Right forelimb (tissue), 1 donor: Measurements from ENCODE around the gene MED17.
"Not testable (repeated sequence)": the region's sequence is repeated elsewhere in the genome, so short reads cannot be mapped to it uniquely, and the experiment has no call there.

Source experiments
- DNase-seq: peaks from one replicate; pipeline ENCODE4 v3.0.0-alpha.2; 2018

The MED17 gene

DNA sequence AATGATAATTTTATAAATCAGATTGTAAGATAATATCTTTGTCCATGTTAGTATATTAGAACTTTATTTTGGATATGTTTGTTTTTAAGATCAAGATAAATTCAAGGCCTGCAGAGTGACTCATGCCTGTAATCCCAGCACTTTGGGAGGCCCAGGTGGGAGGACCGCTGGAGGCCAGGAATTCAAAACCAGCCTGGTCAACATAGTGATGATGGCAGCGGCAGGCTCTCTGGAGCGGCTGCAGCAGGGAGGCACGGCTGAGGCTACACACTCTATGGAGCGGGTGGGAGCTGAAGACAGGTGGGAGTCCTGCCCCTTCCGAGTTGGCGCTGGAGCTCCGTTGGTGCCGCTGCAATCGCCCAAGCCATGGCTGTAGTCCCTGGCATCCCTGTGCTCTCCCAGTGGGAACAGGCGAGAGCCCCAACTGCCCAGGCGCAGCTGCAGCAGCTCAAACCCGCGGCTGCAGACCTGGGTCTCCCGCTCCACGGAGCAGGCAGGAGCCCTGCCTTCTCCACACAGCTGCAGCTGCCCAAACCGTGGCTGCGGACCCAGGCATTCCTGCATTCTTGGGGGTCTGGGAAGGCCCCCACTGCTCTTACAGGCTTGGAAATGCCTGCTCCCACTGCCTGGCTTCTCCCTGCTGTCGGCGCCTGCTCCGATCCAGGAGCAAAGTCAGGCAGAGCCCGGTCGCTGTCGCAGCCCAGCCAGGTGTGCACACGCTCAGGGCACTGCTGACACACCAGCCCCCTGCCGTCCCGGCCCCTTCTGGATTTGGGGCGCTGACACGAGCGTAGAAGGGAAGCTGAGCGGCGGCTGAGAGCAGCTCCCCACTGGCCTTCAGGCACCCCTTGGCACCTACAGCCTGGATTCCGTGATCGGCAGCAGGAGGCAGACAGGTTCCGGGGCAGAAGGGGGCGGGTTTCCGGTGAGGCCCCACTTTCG lies 25.9 kb upstream of the MED17 start:
- DNase-seq, result no peak

DNA sequence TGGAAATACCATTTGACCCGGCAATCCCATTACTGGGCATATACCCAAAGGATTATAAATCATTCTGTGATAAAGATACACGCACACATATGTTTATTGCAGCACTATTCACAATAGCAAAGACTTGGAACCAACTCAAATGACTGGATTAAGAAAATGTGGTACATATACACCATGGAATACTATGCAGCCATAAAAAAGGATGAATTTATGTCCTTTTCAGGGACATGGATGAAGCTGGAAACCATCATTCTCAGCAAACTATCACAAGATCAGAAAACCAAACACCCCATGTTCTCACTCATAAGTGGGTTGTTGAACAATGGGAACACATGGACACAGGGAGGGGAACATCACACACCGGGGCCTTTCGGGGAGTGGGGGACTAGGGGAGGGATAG lies 25.0 kb upstream of the MED17 start:
- DNase-seq, result not testable (repeated sequence)

DNA sequence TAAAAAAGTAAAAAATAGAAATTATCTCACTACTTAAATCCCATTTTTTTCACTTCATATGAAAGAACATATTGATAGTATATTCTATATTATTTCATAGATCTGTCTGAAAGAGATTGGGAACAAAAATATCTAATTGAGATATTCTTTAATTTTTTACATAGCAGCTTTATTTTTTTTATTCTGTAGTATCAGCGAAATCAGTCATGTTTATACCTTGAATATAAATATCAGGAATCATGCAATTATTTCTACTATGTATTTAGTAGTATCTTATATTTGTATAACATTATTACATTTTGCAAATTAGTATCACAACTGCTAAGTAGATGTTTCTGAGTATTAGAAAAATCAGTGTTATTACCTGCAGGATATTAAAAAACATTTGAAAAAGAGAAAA lies 22.2 kb upstream of the MED17 start:
- no peak for DNase-seq

DNA sequence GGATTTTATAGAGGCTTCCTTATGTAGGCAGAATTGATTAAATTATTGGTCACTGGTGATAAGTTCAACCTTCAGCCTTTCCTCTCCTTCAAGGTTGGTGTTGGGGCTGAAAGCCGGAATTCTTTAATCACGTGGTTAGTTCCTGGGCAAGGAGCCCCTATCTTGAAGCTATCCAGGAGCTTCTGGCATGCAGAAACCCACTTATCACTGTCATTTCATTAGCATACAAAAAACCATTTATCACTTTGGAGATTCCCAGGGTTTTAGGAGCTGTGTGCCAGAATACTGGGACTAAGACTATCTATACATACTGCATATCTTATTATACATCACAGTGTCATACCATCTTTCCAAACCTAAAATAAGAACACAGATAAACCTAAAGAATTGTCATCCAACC lies 18.5 kb upstream of the MED17 start:
- DNase-seq, result no peak

DNA sequence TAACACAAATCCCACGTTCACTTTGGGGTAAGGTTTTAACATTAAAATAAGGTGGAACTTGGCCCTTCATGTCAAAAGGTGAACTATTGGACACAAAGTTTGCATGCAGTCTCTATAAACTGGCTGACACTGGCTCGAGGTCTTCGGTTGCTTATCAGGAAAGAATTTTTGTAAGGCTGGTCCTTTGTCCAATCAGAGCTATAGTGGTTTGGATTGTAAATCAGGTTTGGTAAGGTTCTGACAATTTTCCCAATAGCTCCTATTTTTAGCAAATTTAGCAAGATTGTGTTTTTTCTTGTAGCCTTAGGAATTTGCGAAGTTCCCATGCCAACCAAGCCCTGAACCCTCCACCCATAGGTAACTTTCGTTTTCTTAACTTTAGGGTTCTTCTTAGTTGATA lies 17.6 kb upstream of the MED17 start:
- no peak for DNase-seq

DNA sequence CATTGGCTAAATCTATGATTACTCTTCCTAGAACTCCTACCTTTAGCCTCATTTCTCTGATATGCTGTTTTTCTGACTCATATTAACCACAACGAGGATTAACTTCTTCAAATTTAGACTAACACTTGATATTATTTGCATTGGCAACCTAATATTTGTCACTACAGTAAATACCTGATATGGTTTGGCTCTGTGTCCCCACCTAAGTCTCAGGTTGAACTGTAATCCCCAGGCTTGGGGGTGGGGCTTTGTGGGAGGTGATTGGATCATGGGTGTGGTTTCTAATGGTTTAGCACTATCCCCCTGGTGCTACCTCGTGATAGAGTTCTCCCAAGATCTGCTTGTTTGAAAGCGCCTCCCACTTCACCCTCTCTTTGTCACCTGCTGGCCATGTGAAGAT lies 17.1 kb upstream of the MED17 start:
- no peak for DNase-seq

DNA sequence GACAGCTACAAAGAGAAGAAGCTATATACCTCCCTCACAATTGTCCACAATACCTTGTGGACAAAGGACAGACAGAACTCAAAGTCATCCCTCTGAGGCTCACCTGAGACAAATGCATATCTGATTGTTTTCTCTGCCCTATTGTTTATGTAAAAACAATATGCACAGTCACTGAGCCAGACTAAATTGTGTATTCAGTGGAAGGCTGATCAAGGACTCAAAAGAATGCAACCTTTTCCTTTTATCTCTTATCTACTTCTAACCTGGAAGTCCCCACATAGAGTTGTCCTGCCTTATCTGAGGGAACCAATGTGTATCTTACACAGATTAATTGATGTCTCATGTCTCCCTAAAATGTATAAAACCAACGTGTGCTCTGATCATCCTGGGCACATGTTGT lies 13.9 kb upstream of the MED17 start:
- no peak for DNase-seq

DNA sequence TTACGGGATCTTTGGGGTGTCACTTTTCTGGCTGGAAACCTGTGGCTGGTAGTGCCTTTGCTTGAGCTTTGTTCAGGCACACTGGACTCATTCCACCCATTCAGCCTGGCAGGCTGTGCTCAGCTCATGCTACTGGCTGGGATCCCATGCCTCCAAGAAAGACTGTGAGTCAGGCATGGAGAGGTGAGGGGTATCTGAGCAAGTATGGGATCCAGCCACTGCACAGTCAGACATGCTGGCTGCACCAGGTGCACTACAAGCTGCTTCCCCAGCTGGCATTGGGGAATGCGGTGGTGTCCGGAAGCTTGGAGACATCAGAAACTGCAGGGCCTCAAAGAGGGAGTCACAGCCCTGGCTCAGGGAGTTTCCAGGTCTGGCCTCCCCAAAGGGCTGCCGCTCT lies 12.0 kb upstream of the MED17 start:
- DNase-seq, result no peak

DNA sequence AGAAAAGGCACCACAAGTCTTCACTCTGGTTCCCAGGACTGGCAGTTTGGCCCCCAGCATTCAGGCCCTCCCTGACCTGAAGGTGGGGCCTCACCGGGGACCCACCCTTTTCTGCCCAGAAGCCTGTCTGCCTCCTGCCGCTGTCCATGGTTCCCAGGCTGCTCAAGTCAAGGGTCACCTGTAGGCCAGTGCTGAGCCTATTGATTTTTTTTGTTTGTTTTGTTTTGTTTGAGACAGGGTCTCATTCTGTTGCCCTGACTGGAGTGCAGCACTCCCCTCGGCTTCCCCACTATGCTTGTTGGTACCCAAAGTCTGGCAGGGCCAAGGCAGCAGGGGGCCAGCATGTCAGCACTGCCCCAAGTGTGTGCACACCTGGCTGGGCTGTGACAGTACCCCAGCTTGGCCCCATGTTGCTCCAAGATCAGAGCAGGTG lies 11.0 kb upstream of the MED17 start:
- DNase-seq, result no peak

DNA sequence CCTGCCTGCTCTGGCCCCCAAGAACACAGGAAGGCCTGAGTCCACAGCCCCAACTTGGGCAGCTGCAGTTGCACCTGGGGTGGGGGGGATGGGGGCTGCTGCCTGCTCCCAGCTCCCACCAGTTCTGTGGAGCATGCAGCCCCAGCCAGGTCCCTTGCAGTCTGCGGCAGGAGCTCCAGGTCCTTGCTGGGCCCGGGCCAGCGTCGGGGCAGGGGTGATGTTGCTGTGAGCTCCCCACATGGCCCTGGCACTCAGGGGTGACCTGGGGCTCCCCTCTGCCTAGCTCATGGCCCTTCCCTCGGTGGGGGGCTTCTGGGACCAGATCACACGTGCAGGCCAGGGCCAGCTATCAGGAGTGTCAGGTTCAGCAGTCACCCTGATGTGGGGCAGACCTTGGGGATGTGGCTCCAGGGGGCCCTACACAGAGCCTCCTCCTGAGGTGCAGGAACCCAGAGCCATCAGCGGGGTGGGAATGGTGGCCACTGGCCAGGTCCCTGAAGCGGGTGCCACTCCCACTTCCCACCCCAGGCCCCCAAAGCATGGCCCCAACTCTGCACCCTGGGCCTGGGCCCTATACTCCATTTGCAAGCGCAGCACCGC lies 10.4 kb upstream of the MED17 start:
- DNase-seq, result no peak

DNA sequence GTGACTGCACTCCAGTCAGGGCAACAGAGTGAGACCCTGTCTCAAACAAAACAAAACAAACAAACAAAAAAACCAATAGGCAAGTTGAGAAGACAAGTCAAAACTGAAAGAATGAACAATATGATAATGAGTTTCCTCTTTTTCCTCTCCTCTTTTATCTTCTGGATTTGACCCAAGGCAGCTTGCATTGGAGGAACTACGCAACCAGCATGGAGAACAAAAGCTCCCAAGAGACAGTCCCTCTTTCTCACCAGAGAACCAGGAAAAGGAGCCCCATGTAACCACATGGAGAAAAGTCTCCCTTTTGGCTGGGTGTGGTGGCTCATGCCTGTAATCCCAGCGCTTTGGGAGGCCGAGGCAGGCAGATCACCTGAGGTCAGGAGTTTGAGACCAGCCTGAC lies 9.5 kb upstream of the MED17 start:
- DNase-seq, result not testable (repeated sequence)

DNA sequence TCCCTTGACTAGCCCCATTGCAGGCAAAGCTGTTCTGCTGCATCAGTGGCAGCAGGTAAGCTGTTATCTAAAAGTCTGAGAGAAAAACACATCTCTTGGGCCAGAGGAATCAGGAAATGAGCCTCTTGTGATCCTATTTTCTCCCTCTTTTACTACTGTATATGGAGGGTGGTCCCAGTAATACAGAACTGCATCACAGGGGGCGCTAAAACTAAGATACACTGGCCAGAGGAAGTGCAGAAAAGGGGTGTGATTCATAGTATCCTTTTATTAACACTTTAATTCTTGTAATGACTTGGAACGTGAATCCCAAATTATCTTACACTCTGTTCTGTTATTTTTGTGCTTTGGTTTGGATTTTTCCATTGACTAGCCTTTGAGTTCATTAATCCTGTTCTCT lies 8.8 kb upstream of the MED17 start:
- no peak for DNase-seq

DNA sequence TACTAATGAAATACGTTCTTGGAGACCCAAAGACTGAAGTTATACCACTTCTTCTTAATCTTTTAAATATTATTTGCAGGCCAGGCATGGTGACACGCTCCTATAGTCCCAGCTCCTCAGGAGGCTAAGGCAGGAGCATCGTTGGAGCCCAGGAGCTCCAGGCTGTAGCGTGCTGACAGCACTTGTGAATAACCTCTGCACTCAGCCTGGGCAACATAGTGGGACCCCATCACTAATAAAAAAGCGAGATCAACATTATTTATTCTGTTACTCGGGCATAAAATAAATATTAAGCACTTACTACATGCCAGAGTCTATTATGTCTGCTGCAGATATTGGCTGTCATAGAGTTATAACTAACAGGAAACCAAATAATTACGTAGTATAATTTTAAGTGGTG lies 720 bp upstream of the MED17 start:
- DNase-seq, result no peak

DNA sequence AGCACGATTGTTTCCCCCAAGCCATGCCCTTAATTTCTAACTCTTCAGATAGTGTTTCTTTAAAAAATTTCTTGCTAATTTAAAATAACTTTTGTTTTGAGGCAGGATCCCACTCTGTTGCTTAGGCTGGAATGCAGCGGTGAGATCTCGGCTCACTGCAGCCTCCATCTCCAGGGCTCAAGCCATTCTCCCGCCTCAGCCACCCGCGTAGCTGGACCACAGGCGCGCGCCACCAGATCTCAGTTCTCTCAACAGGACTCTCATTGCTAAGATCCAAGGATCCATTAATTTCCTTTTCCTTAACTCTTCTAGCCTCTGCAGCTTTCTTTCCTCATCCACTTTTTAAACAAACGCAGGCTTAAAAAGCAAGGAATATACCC lies 327 bp upstream of the MED17 start:
- DNase-seq, result no peak

DNA sequence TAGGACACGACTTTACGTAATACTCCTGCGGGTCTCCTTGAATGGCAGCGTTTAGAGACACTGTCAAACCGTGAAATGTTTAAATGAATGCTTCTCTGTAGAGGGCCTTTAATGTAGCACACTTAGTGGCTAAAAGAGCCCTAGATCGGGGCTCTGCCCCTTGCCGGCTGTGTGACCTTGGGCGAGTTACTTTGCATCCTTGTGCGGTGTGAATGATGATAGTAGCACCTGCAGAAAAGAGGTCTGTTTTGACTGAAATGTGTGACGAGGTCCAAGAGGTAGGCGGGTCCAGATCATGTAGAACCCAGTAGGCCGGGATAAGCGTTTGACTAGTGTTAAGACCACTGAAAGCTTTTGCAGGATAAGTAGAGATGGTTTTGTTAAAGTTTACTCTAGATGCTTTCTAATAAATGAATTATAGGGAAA lies 866 bp downstream of the MED17 start:
- no peak for DNase-seq

DNA sequence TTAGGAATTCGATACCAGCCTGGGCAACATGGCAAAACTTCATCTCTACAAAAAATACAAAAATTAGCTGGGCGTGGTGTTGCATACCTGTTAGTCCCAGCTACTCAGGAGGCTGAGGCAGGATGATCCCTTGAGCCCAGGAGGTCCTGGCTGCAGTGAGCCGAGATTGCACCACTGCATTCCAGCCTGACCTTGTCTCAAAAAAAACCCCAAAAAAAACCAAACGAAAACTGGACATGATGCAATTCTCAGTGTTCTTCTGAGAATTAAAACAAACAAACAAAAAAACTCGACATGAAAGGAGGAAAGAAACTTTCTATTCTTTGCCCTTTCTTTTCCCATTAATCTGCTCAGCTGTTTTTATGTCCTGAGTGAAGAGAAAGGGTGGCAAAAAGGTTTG lies 7.4 kb downstream of the MED17 start:
- no peak for DNase-seq

DNA sequence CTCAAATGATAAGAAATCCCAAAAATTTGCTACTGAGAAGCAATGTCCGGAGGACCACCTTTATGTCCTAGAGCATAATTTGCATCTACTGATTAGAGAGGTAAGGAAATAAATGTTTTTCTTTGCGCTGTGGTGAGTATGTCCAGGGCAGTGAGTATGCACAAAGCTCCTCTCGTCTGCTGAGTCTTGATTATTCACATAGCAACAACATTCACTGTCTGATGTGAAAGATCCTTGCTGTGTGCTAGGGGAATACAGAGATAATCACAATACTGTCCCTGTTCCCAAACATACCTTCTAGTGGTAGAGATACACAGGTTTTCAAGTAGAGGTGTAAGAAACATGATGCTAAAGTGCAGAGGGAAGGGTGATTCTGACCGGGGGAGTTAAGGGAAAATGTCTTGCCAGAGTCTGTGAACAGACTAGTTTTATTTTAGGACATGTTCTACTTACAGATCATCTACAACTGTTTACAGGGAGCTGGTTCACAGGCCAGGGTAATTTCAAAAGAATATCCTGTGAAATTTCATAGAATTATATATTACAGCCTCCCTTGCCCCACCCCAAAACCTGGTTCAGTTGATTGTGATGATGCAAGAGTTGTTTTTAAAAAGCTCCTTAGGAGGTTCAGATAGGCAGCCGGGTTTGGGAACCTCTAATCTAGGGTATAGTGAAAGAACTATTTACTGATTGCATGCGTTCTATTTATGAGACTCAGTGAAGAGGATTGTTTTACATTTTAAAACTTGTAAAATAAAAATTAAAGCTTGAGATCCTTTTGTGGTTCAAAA lies 12.6 kb downstream of the MED17 start:
- no peak for DNase-seq

DNA sequence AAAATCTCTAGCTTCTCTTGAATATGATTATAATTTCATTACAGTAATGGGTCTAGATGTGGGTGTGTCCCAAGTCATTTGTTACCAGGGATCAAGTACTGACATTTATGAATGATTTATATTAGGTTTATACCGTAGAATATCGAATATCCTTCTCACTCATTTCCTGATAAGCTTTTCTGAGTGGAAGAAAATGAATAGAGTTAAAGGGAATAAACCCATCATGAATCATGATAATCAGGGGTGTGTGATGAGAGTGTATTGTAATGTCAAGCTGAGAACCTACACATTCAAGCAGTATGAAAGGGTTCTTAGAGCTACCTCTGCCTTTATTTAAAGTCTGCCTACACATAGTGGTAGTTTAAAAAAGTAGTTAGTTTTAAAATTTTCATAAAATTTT lies 17.3 kb downstream of the MED17 start:
- DNase-seq, result no peak

DNA sequence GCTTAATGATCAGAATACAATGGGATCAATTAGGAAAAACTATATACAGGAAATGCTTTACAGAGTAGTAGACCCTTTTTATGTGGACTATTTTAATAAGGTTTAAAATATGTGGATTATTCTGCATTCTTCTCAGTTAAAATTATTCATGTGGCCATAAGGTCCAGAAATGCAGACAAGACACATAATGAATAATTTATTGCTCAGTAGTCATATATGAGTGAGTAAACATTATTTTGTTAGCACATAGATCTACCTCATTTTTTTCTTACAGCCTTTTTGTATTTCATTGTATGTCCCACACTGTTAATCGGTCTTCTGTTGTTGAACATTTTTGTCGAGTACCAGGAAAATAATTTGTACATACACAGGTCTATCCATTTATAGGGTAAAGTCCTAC lies 20.8 kb downstream of the MED17 start:
- DNase-seq, result no peak

DNA sequence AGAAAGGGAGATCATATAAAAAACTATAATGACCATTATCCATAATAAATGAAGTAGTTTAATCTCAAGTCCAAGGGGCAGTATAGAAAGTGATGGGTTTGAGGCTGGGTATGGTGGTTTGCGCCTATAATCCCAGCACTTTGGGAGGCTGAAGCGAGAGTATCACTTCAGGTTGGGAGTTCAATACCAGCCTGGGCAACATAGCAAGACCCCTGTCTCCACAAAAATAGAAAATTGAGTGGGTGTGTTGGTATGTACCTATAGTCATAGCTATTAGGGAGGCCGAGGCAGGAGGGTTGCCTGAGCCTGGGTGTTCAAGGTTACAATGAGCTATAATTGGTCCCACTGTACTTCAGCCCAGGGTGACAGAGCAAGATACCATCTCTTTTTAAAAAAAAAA lies 23.9 kb downstream of the MED17 start:
- DNase-seq, result no peak

DNA sequence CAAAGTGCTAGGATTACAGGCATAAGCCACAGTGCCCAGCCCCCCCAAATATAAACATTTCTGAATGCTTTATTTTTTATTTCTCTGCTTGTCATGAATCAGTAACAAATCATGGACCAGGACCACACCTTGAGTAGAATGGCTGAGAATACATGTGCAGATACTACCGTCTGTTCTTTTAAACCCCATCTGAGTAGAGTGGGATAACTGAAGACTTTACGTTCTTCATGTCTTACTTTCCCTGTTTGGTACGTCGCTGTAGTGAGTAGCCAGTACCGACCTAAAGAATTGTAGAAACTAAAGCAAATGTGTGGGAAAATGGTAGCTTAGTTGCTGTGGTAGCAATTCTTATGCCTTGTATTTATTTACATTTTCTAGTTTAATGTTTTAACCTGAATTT lies 29.9 kb downstream of the MED17 start:
- DNase-seq, result no peak

DNA sequence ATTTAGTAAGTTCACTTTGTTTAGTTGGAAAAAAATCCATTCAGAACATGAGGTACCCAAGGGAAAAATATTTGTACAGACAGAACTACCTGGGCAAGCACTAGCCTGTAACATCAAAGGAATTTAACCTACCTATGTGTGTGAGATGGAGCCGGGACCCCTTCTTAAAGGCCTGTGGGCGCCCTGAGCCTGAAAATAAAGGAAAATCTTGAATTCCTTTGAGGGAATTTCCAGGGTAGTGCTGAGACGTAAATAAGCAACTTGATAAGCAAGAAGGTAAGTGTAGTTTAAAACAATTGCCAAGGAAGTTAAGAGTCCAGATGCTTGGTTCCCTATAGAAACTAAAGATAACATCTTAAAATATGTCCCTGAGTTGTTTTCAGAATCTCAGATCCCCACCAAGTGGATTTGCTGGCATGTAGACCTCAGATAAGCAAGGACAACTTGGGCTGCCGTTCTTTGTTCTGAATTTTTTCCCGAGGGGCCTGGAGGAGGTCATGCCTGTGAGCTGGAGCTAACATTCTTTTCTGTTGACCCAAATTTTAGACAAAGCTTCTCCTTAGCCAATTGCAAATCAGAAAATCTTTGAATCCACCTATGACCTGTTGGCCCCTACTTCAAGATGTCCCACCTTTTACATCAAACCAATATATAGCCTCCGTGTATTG lies 31.0 kb downstream of the MED17 start:
- DNase-seq, result no peak
